Ovary (tissue), 9 donors: Measurements from ENCODE around the gene TECPR2. TPM values are rescaled to one million over a fixed set of nuclear protein-coding genes. Genes with fewer than 3 reads are reported as not detected.
A peak's percentile ranks its signal among the peaks of the same experiment; 100 is the strongest.

ENCODE experiments used
- DNase-seq, 5 donors: peaks; one replicate each; pipeline ENCODE4 v3.0.0-alpha.2; 2019 to 2020
- H3K27ac ChIP-seq, 2 donors: fragments of 200-600 bp; one replicate each; pipeline versions ENCODE4 v1.5.1 to v1.8.0; 2019 to 2022
- H3K27me3 ChIP-seq: fragments of 200-600 bp; one replicate; pipeline ENCODE4 v1.8.0; 2022
- H3K36me3 ChIP-seq: fragments of 200-600 bp; sonication (generic); one replicate; pipeline ENCODE4 v1.5.1; 2019
- H3K4me1 ChIP-seq: one replicate; pipeline ENCODE4 v1.8.1; 2013; ENCODE audit warnings: mild to moderate bottlenecking, moderate library complexity; ENCODE audit not compliant: insufficient read depth
- H3K4me3 ChIP-seq: fragments of 200-600 bp; sonication (generic); one replicate; pipeline ENCODE4 v1.5.1; 2017
- H3K9me3 ChIP-seq, 2 donors: fragments of 200-600 bp in 1 of 2; sonication (generic) in 1 of 2; one replicate each; pipeline versions ENCODE4 v1.5.1 to v1.8.1; 2013 to 2019; ENCODE audit warnings: mild to moderate bottlenecking in 1 of 2, moderate library complexity in 1 of 2
- EP300 ChIP-seq: sonication (generic); formaldehyde crosslinking; IDR thresholded peaks from one replicate; pipeline ENCODE4 v1.6.1; 2017; ENCODE audit warnings: antibody characterized with exemption
- POLR2A ChIP-seq: fragments of 450-650 bp; IDR thresholded peaks from one replicate; pipeline ENCODE4 v1.6.1; 2017; ENCODE audit warnings: antibody characterized with exemption, mild to moderate bottlenecking, moderate library complexity
- WGBS, 3 donors: extraction: QIAGEN DNeasy Blood & Tissue Kit in 1 of 3; methylation state at CpG; one replicate each; pipeline versions ENCODE4 v1.1.5 to v1.1.7; 2013 to 2017; 5-methylcytosine and 5-hydroxymethylcytosine counted together
- intact Hi-C, 4 donors: fragments of 100-400 bp; cut with DNase I; formaldehyde crosslinking; loops; one replicate each; pipeline versions ENCODE4 v1.11.0 to v1.15.1; 2022 to 2023
- polyA plus RNA-seq, 2 donors: library from polyadenylated mRNA; stranded (reverse); fragments of 200-250 nt in 1 of 2; fragments of 350-450 nt in 1 of 2; fragmentation: Illumina TruSeq in 1 of 2; extraction: RNeasy Lipid Tissue Mini Kit (QIAGEN cat#74804) in 1 of 2; gene quantifications; one replicate each; pipeline ENCODE4 v1.2.3, GENCODE V29; 2013 to 2014
- total RNA-seq, 7 donors: library from RNA; depleted of rRNA in 2 of 7; stranded (reverse); fragments of >200 nt in 2 of 7; fragmentation: NEBNext Ultra II Directional in 3 of 7; extraction: Animal tissue kit (Norgen Biotek cat#: 25700) in 3 of 7; gene quantifications; one replicate each; pipeline versions ENCODE4 v1.1.0 to v1.2.4, GENCODE V29; 2016 to 2023
- TF ChIP-seq, protein P1 (sequence below), 3 donors: fragments of 450-650 bp in 2 of 3; fragments of 200-600 bp in 1 of 3; IDR thresholded peaks; one replicate each; pipeline versions ENCODE4 v1.5.1 to v1.8.0; 2016 to 2022; ENCODE audit warnings: antibody characterized with exemption in 3 of 3, mild to moderate bottlenecking in 1 of 3
- donor health status: DM: no; HTN: no; CAD: no; lungs with moderate emphysema.
- donor health status: DM: no; HTN: no; CAD: no.
- donor health status: Bipolar disorder and iron deficiency.
- donor health status: DM: yes; HTN: yes; CAD: no.
- donor health status: DM: no; HTN: no; CAD: no.
- donor health status: DM: yes; HTN: yes; CAD: no.

TECPR2 gene
- total and polyA plus RNA-seq, 9 donors = 8.6 to 29.3 (median 25.8) TPM

DNA sequence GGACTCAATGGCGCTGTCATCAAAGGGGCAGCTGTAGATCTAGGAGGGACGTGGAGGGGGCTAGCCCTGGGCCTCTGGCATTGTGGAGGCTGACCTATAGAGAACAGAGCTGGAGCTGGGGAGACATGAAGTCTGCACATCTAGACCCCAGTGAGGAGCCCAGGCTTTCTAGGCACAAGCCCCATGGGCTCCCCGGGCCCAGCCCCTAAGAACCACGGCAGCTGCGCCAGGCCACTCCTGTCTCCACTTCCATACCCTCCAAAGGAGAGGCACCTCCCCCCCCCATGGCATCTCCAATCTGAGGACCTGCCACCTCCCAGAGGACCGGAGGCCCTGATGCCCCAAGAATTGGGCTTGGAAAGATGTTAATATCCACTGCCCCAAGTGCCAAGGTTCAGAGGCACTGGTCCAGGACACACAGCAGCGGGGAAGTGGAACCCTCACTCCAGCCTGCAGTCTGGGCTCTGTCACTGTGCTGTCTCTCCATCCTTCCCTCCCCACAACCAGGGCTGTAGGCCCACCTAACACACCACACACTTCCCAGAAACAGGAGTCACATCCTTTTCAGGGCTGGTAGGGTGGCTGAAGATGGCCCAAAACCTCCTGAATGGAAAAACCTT, 142.4 kb downstream of the TECPR2 start:
- Histone ChIP-seq H3K4me3 (no peak overlapping the region), H3K36me3 (no peaks in the 10 kb centered on the region), H3K27me3 (no peaks in the 10 kb centered on the region), H3K4me1 (peaks cover 3% of the 10 kb centered on the region), H3K9me3 (no peaks in the 10 kb centered on the region), H3K27ac (no peak overlapping the region)
- TF ChIP-seq EP300 (no peak), POLR2A (no peak)
- TF ChIP-seq, protein P1, sequence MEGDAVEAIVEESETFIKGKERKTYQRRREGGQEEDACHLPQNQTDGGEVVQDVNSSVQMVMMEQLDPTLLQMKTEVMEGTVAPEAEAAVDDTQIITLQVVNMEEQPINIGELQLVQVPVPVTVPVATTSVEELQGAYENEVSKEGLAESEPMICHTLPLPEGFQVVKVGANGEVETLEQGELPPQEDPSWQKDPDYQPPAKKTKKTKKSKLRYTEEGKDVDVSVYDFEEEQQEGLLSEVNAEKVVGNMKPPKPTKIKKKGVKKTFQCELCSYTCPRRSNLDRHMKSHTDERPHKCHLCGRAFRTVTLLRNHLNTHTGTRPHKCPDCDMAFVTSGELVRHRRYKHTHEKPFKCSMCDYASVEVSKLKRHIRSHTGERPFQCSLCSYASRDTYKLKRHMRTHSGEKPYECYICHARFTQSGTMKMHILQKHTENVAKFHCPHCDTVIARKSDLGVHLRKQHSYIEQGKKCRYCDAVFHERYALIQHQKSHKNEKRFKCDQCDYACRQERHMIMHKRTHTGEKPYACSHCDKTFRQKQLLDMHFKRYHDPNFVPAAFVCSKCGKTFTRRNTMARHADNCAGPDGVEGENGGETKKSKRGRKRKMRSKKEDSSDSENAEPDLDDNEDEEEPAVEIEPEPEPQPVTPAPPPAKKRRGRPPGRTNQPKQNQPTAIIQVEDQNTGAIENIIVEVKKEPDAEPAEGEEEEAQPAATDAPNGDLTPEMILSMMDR (IDR thresholded peaks at IDR 0.05) = no peak
- DNase-seq = no peak
- 79 to 87% (median 85%) methylated on average over 6 to 7 of the region's 7 CpGs for WGBS, 3 donors
- intact Hi-C loops = no loop called here

DNA sequence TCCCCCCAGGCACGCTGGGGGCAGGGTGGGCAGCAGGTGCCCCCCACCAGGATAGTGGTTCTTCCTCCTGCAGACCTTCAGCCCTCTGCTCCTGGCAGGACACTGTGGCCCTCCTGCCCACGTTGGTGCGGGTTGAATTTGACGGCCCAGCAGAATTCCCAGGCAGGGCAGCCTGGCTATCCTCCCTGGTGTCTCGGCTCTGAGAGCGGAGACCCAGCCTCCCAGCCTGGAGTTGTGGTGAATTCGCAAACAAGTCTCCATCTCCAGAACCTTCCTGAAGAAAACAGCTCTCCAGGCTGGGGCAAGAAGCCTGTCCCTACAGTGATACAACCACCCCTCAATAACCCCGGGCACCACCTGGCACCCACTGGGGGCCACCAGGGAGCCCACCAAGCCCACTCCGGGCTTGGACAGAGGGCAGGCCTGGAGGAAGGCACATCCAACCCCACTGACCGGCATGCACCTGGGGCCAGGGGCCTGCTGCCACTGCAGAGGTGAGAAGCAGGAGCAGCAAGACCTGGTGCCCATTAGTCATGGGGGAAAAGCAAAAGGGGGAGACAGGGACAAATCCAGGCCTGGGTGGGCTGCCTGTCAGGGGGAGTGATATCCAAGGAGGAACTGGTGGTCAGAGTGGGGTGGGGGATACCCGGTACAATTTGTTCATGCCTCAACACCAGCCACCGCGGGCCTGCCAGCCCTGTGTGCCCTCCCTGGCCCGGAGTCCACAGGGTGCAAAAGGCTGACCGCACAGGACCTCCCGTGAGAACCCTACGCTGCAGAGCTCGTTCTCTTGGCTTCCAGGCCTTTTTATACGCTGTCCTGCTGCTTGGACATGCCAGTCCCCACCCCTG, 143.3 kb downstream of the TECPR2 start:
- H3K27me3 ChIP-seq = no peaks in the 10 kb centered on the region
- no peak overlapping the region for H3K27ac ChIP-seq
- intact Hi-C loops = no loop called here
- H3K36me3 ChIP-seq = no peaks in the 10 kb centered on the region
- no peaks in the 10 kb centered on the region for H3K9me3 ChIP-seq
- 85 to 92% (median 88%) methylated on average over 19 of the region's 19 CpGs for WGBS, 3 donors
- no peak overlapping the region for H3K4me3 ChIP-seq
- TF ChIP-seq, protein P1 (IDR thresholded peaks at IDR 0.05) = no peak
- TF ChIP-seq EP300 = no peak
- no peak for TF ChIP-seq POLR2A
- no peak for DNase-seq
- H3K4me1 ChIP-seq = peaks cover 3% of the 10 kb centered on the region

DNA sequence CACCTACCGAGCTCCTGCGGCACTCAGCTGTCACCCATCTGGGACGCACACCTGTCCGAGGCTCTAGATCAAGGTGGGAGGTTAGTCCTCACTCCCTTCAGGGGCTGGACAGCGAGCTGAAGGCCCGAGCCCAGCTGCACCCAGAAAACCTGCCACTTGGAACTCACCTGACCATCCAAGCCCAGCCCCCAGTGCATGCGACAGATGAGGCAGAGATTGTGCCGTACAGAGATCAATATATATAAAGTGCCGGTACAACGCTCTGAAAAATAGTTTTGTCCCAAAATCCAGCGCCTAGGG, 143.8 kb downstream of the TECPR2 start:
- Histone ChIP-seq H3K36me3 (no peaks in the 10 kb centered on the region), H3K4me3 (no peak overlapping the region), H3K27me3 (no peaks in the 10 kb centered on the region), H3K4me1 (peaks cover 3% of the 10 kb centered on the region), H3K27ac (no peak overlapping the region), H3K9me3 (no peaks in the 10 kb centered on the region)
- no peak for DNase-seq
- WGBS, 3 donors = 93 to 96% (median 93%) methylated on average over 11 of the region's 11 CpGs
- intact Hi-C loops = no loop called here
- TF ChIP-seq EP300 = no peak
- no peak for TF ChIP-seq POLR2A
- TF ChIP-seq, protein P1 (IDR thresholded peaks at IDR 0.05) = no peak

DNA sequence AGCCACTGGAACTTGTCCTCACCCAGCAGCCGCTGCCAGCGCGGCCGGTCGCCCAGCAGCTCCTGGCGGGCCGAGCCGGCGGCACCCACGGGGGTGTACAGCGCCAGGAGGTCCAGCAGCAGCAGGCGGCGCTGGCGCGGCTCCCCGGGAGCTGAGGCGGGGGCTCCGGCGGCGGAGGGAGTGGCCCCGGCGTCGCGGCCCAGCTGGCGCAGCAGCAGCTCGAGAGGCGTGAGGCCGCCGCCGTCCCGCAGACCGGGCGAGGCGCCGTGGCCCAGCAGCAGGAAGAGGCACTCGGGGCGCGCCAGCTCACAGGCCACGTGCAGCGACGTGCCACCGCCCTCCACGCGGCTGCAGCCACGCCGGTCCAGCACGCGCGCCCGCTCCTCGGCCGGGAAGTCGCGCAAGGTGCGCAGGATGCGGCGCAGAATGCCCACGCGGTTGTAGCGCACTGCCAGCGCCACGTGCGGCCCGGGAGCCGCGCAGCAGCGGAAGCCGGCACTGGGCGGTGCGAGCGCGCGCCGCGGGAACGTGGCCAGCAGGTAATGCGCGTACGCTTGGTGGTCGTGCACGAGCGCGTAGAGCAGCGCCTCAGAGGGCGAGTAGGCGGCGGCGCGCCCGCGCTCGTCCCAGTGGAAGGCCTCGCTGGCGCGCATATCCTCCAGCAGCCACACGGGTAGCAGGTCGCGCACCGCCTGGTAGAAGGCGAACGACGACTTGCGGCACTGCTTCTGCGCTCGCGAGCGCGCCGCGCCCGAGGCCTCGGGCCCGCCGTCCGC, 144.5 kb downstream of the TECPR2 start:
- H3K27ac ChIP-seq = no peak overlapping the region
- H3K4me1 ChIP-seq = no peaks in the 10 kb centered on the region
- intact Hi-C loops = no loop called here
- no peak overlapping the region for H3K4me3 ChIP-seq
- H3K36me3 ChIP-seq = no peaks in the 10 kb centered on the region
- no peaks in the 10 kb centered on the region for H3K9me3 ChIP-seq
- WGBS, 3 donors = 75 to 85% (median 82%) methylated on average over 111 to 115 of the region's 115 CpGs
- no peaks in the 10 kb centered on the region for H3K27me3 ChIP-seq
- peak in 2 of 5 donors; percentile 67 to 76 for DNase-seq
- no peak for TF ChIP-seq EP300
- TF ChIP-seq, protein P1 (IDR thresholded peaks at IDR 0.05) = no peak
- no peak for TF ChIP-seq POLR2A
